Measurements from ENCODE around the gene USP4. TPM values are rescaled to one million over a fixed set of nuclear protein-coding genes. Genes with fewer than 3 reads are reported as not detected.
A peak's percentile ranks its signal among the peaks of the same experiment; 100 is the strongest.

USP4 gene
- total and polyA plus RNA-seq, 2 donors = 20.0 to 57.8 TPM

GRCh38 chr3:49313896-49314688, 25.8 kb downstream of the USP4 start:
- H3K4me3 ChIP-seq (ENCODE audit: low read length in 2 of 2) = no peak overlapping the region
- no peaks in the 10 kb centered on the region for H3K4me1 ChIP-seq (ENCODE audit: control insufficient read depth in 2 of 2, insufficient read depth in 2 of 2, low read length in 2 of 2)
- no peak for DNase-seq (ENCODE audit: low read depth in 6 of 9, low spot score in 9 of 9)
- 98% methylated on average over 1 of the region's 1 CpG for WGBS
- no peak overlapping the region for H3K27ac ChIP-seq (ENCODE audit: low read depth in 1 of 2, low read length in 1 of 2)
- no peaks in the 10 kb centered on the region for H3K9me3 ChIP-seq (ENCODE audit: control insufficient read depth in 2 of 2, insufficient read depth in 1 of 2, low read length in 1 of 2)
- H3K27me3 ChIP-seq (ENCODE audit: control insufficient read depth in 2 of 2, insufficient read depth in 1 of 2, low read length in 1 of 2) = no peaks in the 10 kb centered on the region
- H3K36me3 ChIP-seq (ENCODE audit: control insufficient read depth in 2 of 2, insufficient read depth in 2 of 2, low read length in 1 of 2) = peaks cover 64 to 65% of the 10 kb centered on the region in 2 donors

GRCh38 chr3:49311283-49311682, 28.6 kb downstream of the USP4 start:
- H3K4me1 ChIP-seq (ENCODE audit: control insufficient read depth in 2 of 2, insufficient read depth in 2 of 2, low read length in 2 of 2) = no peaks in the 10 kb centered on the region
- H3K27me3 ChIP-seq (ENCODE audit: control insufficient read depth in 2 of 2, insufficient read depth in 1 of 2, low read length in 1 of 2) = no peaks in the 10 kb centered on the region
- no peaks in the 10 kb centered on the region for H3K9me3 ChIP-seq (ENCODE audit: control insufficient read depth in 2 of 2, insufficient read depth in 1 of 2, low read length in 1 of 2)
- H3K36me3 ChIP-seq (ENCODE audit: control insufficient read depth in 2 of 2, insufficient read depth in 2 of 2, low read length in 1 of 2) = peaks cover 61 to 66% of the 10 kb centered on the region in 2 donors
- no peak overlapping the region for H3K27ac ChIP-seq (ENCODE audit: low read depth in 1 of 2, low read length in 1 of 2)
- no peak overlapping the region for H3K4me3 ChIP-seq (ENCODE audit: low read length in 2 of 2)
- WGBS = 96% methylated on average over 3 of the region's 3 CpGs
- no peak for DNase-seq (ENCODE audit: low read depth in 6 of 9, low spot score in 9 of 9)

GRCh38 chr3:49310677-49311076, 29.2 kb downstream of the USP4 start:
- Histone ChIP-seq H3K4me1 (ENCODE audit: control insufficient read depth in 2 of 2, insufficient read depth in 2 of 2, low read length in 2 of 2) (no peaks in the 10 kb centered on the region), H3K27me3 (ENCODE audit: control insufficient read depth in 2 of 2, insufficient read depth in 1 of 2, low read length in 1 of 2) (no peaks in the 10 kb centered on the region), H3K9me3 (ENCODE audit: control insufficient read depth in 2 of 2, insufficient read depth in 1 of 2, low read length in 1 of 2) (no peaks in the 10 kb centered on the region), H3K36me3 (ENCODE audit: control insufficient read depth in 2 of 2, insufficient read depth in 2 of 2, low read length in 1 of 2) (peaks cover 62 to 69% of the 10 kb centered on the region in 2 donors), H3K27ac (ENCODE audit: low read depth in 1 of 2, low read length in 1 of 2) (no peak overlapping the region), H3K4me3 (ENCODE audit: low read length in 2 of 2) (no peak overlapping the region)
- no peak for DNase-seq (ENCODE audit: low read depth in 6 of 9, low spot score in 9 of 9)
- WGBS = 98% methylated on average over 1 of the region's 1 CpG

- 88% methylated on average over 5 of the region's 5 CpGs for WGBS
- Histone ChIP-seq H3K27ac (ENCODE audit: low read depth in 1 of 2, low read length in 1 of 2) (no peak overlapping the region), H3K4me1 (ENCODE audit: control insufficient read depth in 2 of 2, insufficient read depth in 2 of 2, low read length in 2 of 2) (no peaks in the 10 kb centered on the region), H3K9me3 (ENCODE audit: control insufficient read depth in 2 of 2, insufficient read depth in 1 of 2, low read length in 1 of 2) (no peaks in the 10 kb centered on the region), H3K36me3 (ENCODE audit: control insufficient read depth in 2 of 2, insufficient read depth in 2 of 2, low read length in 1 of 2) (peaks cover 69 to 84% of the 10 kb centered on the region in 2 donors), H3K4me3 (ENCODE audit: low read length in 2 of 2) (no peak overlapping the region), H3K27me3 (ENCODE audit: control insufficient read depth in 2 of 2, insufficient read depth in 1 of 2, low read length in 1 of 2) (no peaks in the 10 kb centered on the region)
- DNase-seq (ENCODE audit: low read depth in 6 of 9, low spot score in 9 of 9) = no peak
Measured at GRCh38 chr3:49305608-49306007, 34.2 kb downstream of the USP4 start.

- no peaks in the 10 kb centered on the region for H3K4me1 ChIP-seq (ENCODE audit: control insufficient read depth in 2 of 2, insufficient read depth in 2 of 2, low read length in 2 of 2)
- no peaks in the 10 kb centered on the region for H3K9me3 ChIP-seq (ENCODE audit: control insufficient read depth in 2 of 2, insufficient read depth in 1 of 2, low read length in 1 of 2)
- 99% methylated on average over 1 of the region's 1 CpG for WGBS
- no peak for DNase-seq (ENCODE audit: low read depth in 6 of 9, low spot score in 9 of 9)
- H3K27me3 ChIP-seq (ENCODE audit: control insufficient read depth in 2 of 2, insufficient read depth in 1 of 2, low read length in 1 of 2) = no peaks in the 10 kb centered on the region
- H3K4me3 ChIP-seq (ENCODE audit: low read length in 2 of 2) = no peak overlapping the region
- H3K27ac ChIP-seq (ENCODE audit: low read depth in 1 of 2, low read length in 1 of 2) = no peak overlapping the region
- H3K36me3 ChIP-seq (ENCODE audit: control insufficient read depth in 2 of 2, insufficient read depth in 2 of 2, low read length in 1 of 2) = peaks cover 73 to 87% of the 10 kb centered on the region in 2 donors
Measured at GRCh38 chr3:49302613-49303012, 37.2 kb downstream of the USP4 start.

- Histone ChIP-seq H3K4me3 (ENCODE audit: low read length in 2 of 2) (no peak overlapping the region), H3K27ac (ENCODE audit: low read depth in 1 of 2, low read length in 1 of 2) (no peak overlapping the region), H3K9me3 (ENCODE audit: control insufficient read depth in 2 of 2, insufficient read depth in 1 of 2, low read length in 1 of 2) (no peaks in the 10 kb centered on the region), H3K27me3 (ENCODE audit: control insufficient read depth in 2 of 2, insufficient read depth in 1 of 2, low read length in 1 of 2) (no peaks in the 10 kb centered on the region), H3K36me3 (ENCODE audit: control insufficient read depth in 2 of 2, insufficient read depth in 2 of 2, low read length in 1 of 2) (peaks cover 78 to 87% of the 10 kb centered on the region in 2 donors), H3K4me1 (ENCODE audit: control insufficient read depth in 2 of 2, insufficient read depth in 2 of 2, low read length in 2 of 2) (no peaks in the 10 kb centered on the region)
- no peak for DNase-seq (ENCODE audit: low read depth in 6 of 9, low spot score in 9 of 9)
- 98% methylated on average over 3 of the region's 3 CpGs for WGBS
Measured at GRCh38 chr3:49300595-49300994, 39.3 kb downstream of the USP4 start.

- WGBS = 98% methylated on average over 7 of the region's 7 CpGs
- H3K36me3 ChIP-seq (ENCODE audit: control insufficient read depth in 2 of 2, insufficient read depth in 2 of 2, low read length in 1 of 2) = peaks cover 82 to 86% of the 10 kb centered on the region in 2 donors
- H3K27me3 ChIP-seq (ENCODE audit: control insufficient read depth in 2 of 2, insufficient read depth in 1 of 2, low read length in 1 of 2) = no peaks in the 10 kb centered on the region
- no peaks in the 10 kb centered on the region for H3K9me3 ChIP-seq (ENCODE audit: control insufficient read depth in 2 of 2, insufficient read depth in 1 of 2, low read length in 1 of 2)
- H3K27ac ChIP-seq (ENCODE audit: low read depth in 1 of 2, low read length in 1 of 2) = no peak overlapping the region
- no peak for DNase-seq (ENCODE audit: low read depth in 6 of 9, low spot score in 9 of 9)
- no peak overlapping the region for H3K4me3 ChIP-seq (ENCODE audit: low read length in 2 of 2)
- H3K4me1 ChIP-seq (ENCODE audit: control insufficient read depth in 2 of 2, insufficient read depth in 2 of 2, low read length in 2 of 2) = no peaks in the 10 kb centered on the region
Measured at GRCh38 chr3:49298511-49298910, 41.3 kb downstream of the USP4 start.

- no peak overlapping the region for H3K4me3 ChIP-seq (ENCODE audit: low read length in 2 of 2)
- H3K4me1 ChIP-seq (ENCODE audit: control insufficient read depth in 2 of 2, insufficient read depth in 2 of 2, low read length in 2 of 2) = no peaks in the 10 kb centered on the region
- no peaks in the 10 kb centered on the region for H3K27me3 ChIP-seq (ENCODE audit: control insufficient read depth in 2 of 2, insufficient read depth in 1 of 2, low read length in 1 of 2)
- H3K9me3 ChIP-seq (ENCODE audit: control insufficient read depth in 2 of 2, insufficient read depth in 1 of 2, low read length in 1 of 2) = no peaks in the 10 kb centered on the region
- peaks cover 84% of the 10 kb centered on the region in 2 donors for H3K36me3 ChIP-seq (ENCODE audit: control insufficient read depth in 2 of 2, insufficient read depth in 2 of 2, low read length in 1 of 2)
- DNase-seq (ENCODE audit: low read depth in 6 of 9, low spot score in 9 of 9) = no peak
- H3K27ac ChIP-seq (ENCODE audit: low read depth in 1 of 2, low read length in 1 of 2) = peak overlapping the region; percentile 15 to 19
- WGBS = 93% methylated on average over 2 of the region's 2 CpGs
Measured at GRCh38 chr3:49296781-49297411, 43.0 kb downstream of the USP4 start.

- H3K36me3 ChIP-seq (ENCODE audit: control insufficient read depth in 2 of 2, insufficient read depth in 2 of 2, low read length in 1 of 2) = peaks cover 80 to 83% of the 10 kb centered on the region in 2 donors
- no peak overlapping the region for H3K27ac ChIP-seq (ENCODE audit: low read depth in 1 of 2, low read length in 1 of 2)
- 89% methylated on average over 11 of the region's 11 CpGs for WGBS
- H3K4me1 ChIP-seq (ENCODE audit: control insufficient read depth in 2 of 2, insufficient read depth in 2 of 2, low read length in 2 of 2) = no peaks in the 10 kb centered on the region
- DNase-seq (ENCODE audit: low read depth in 6 of 9, low spot score in 9 of 9) = peak in 4 of 9 donors; percentile 14 to 32 (median 21)
- no peaks in the 10 kb centered on the region for H3K9me3 ChIP-seq (ENCODE audit: control insufficient read depth in 2 of 2, insufficient read depth in 1 of 2, low read length in 1 of 2)
- no peaks in the 10 kb centered on the region for H3K27me3 ChIP-seq (ENCODE audit: control insufficient read depth in 2 of 2, insufficient read depth in 1 of 2, low read length in 1 of 2)
- no peak overlapping the region for H3K4me3 ChIP-seq (ENCODE audit: low read length in 2 of 2)
Measured at GRCh38 chr3:49295489-49296058, 44.3 kb downstream of the USP4 start.
